IMR-90 (cell line): ENCODE results near the gene PACS1. TPM values are rescaled to one million over a fixed set of nuclear protein-coding genes. Genes with fewer than 3 reads are reported as not detected.

Experiments used
- ATAC-seq: fragments of 200-7000 bp; cut with Tn5 transposase; 2 replicates; pipeline ENCODE4 v1.9.1; 2020; ENCODE audit warnings: low read depth, mild to moderate bottlenecking, moderate library complexity
- BruUV-seq: library from RNA; stranded (reverse); fragments of 400-500 nt; replicated peaks from 2 replicates; lab custom pipeline; 2021; lab: Mats Ljungman, UMichigan
- CTCF ChIA-PET: fragments of 300-600 bp; formaldehyde crosslinking; extraction: SDS; loops from one replicate; lab custom pipeline; 2021; ENCODE audit warnings: antibody characterized with exemption; lab: Yijun Ruan, JAX
- POLR2A ChIA-PET: fragments of 300-600 bp; sonication (Branson Sonifier 250); formaldehyde crosslinking; loops from one replicate; lab custom pipeline; 2022; ENCODE audit warnings: antibody characterized with exemption; ENCODE audit not compliant: unreplicated experiment; lab: Charles Lee
- DNase-seq: peaks from one replicate; pipeline ENCODE4 v3.0.0; 2013
- H2AFZ ChIP-seq: replicated peaks from 2 replicates; pipeline ENCODE3; 2013; ENCODE audit warnings: low read length, mild to moderate bottlenecking; ENCODE audit not compliant: poor library complexity
- H2AK5ac ChIP-seq: 2 replicates; pipeline ENCODE4 v1.6.1; 2013; ENCODE audit warnings: low read depth, low read length, inconsistent platforms
- H2AK9ac ChIP-seq: replicated peaks from 2 replicates; pipeline ENCODE3; 2013; ENCODE audit warnings: mild to moderate bottlenecking, low read depth, low read length, moderate library complexity; ENCODE audit not compliant: poor library complexity
- H2BK120ac ChIP-seq: 2 replicates; pipeline ENCODE4 v1.6.1; 2013; ENCODE audit warnings: low read depth, low read length, inconsistent platforms
- H2BK15ac ChIP-seq: 3 replicates; pipeline ENCODE4 v1.6.1; 2013; ENCODE audit warnings: low read depth, low read length, inconsistent platforms
- H2BK20ac ChIP-seq: 2 replicates; pipeline ENCODE4 v1.6.1; 2013; ENCODE audit warnings: low read depth, mild to moderate bottlenecking, inconsistent platforms, low read length, moderate library complexity
- H2BK5ac ChIP-seq: 2 replicates; pipeline ENCODE4 v1.6.1; 2013; ENCODE audit warnings: mild to moderate bottlenecking, low read depth, low read length, inconsistent platforms; ENCODE audit not compliant: poor library complexity, severe bottlenecking
- H3K14ac ChIP-seq: replicated peaks from 2 replicates; pipeline ENCODE4 v1.6.1; 2013; ENCODE audit warnings: low read depth, low read length, inconsistent platforms
- H3K18ac ChIP-seq: 2 replicates; pipeline ENCODE4 v1.6.1; 2013; ENCODE audit warnings: low read depth, low read length, control low read depth
- H3K23ac ChIP-seq: 2 replicates; pipeline ENCODE4 v1.6.1; 2013; ENCODE audit warnings: low read depth, low read length, inconsistent platforms
- H3K27ac ChIP-seq: 2 replicates; pipeline ENCODE4 v1.5.1; 2013; ENCODE audit warnings: mild to moderate bottlenecking, control low read depth, low read length; ENCODE audit not compliant: insufficient read depth
- H3K27me3 ChIP-seq: 2 replicates; pipeline ENCODE4 v1.6.1; 2013; ENCODE audit warnings: low read length; ENCODE audit not compliant: control insufficient read depth, insufficient read depth
- H3K36me3 ChIP-seq: 2 replicates; pipeline ENCODE4 v1.6.1; 2013; ENCODE audit warnings: low read length, mixed read lengths; ENCODE audit not compliant: control insufficient read depth, insufficient read depth
- H3K4ac ChIP-seq: 2 replicates; pipeline ENCODE4 v1.6.1; 2013; ENCODE audit warnings: low read depth, low read length, inconsistent platforms
- H3K4me1 ChIP-seq: 2 replicates; pipeline ENCODE4 v1.6.1; 2013; ENCODE audit warnings: low read length, mixed read lengths; ENCODE audit not compliant: control insufficient read depth, insufficient read depth
- H3K4me2 ChIP-seq: 2 replicates; pipeline ENCODE4 v1.6.1; 2013; ENCODE audit warnings: low read depth, mild to moderate bottlenecking, control low read depth, low read length, moderate library complexity
- H3K4me3 ChIP-seq: 2 replicates; pipeline ENCODE4 v1.5.1; 2013; ENCODE audit warnings: low read depth, mild to moderate bottlenecking, control low read depth, low read length, moderate library complexity; ENCODE audit not compliant: insufficient read depth
- H3K56ac ChIP-seq: 2 replicates; pipeline ENCODE4 v1.6.1; 2013; ENCODE audit warnings: low read length, inconsistent platforms; ENCODE audit not compliant: insufficient read depth; ENCODE audit errors: extremely low read depth
- H3K79me1 ChIP-seq, 2 experiments: 2 replicates each; pipeline ENCODE4 v1.6.1; 2013; ENCODE audit warnings: low read length in 2 of 2, inconsistent platforms in 1 of 2, low read depth in 1 of 2
- H3K9ac ChIP-seq: 2 replicates; pipeline ENCODE4 v1.6.1; 2013; ENCODE audit warnings: low read depth, low read length, control low read depth
- H3K9me1 ChIP-seq: 2 replicates; pipeline ENCODE4 v1.6.1; 2013; ENCODE audit warnings: low read length, inconsistent platforms; ENCODE audit not compliant: insufficient read depth
- H3K9me3 ChIP-seq: 2 replicates; pipeline ENCODE4 v1.6.1; 2013; ENCODE audit warnings: low read length; ENCODE audit not compliant: control insufficient read depth, insufficient read depth
- H4K20me1 ChIP-seq: 2 replicates; pipeline ENCODE4 v1.6.1; 2013; ENCODE audit warnings: low read length, inconsistent platforms; ENCODE audit not compliant: insufficient read depth
- H4K5ac ChIP-seq: 2 replicates; pipeline ENCODE4 v1.6.1; 2013; ENCODE audit warnings: mild to moderate bottlenecking, low read depth, low read length, control low read depth
- H4K8ac ChIP-seq, 2 experiments: 2 replicates each; pipeline ENCODE4 v1.6.1; 2013; ENCODE audit warnings: low read depth in 2 of 2, low read length in 2 of 2, control low read depth in 1 of 2, inconsistent platforms in 1 of 2
- H4K91ac ChIP-seq: 2 replicates; pipeline ENCODE4 v1.6.1; 2013; ENCODE audit warnings: low read depth, low read length, inconsistent platforms; ENCODE audit not compliant: insufficient read depth
- BHLHE40 ChIP-seq: fragments of 150-350 bp; IDR thresholded peaks from 2 replicates; pipeline ENCODE4 v1.6.1; 2016; ENCODE audit warnings: mild to moderate bottlenecking, low read depth, low read length
- CEBPB ChIP-seq: IDR thresholded peaks from 2 replicates; pipeline ENCODE4 v1.6.1; 2012; ENCODE audit warnings: low read depth, low read length, improper control_type of control experiment
- CTCF ChIP-seq: conservative IDR thresholded peaks from 2 replicates; pipeline ENCODE4 v1.5.1; 2012; ENCODE audit warnings: mild to moderate bottlenecking, low read depth, low read length, improper control_type of control experiment
- ELK1 ChIP-seq: fragments of 150-350 bp; IDR thresholded peaks from 2 replicates; pipeline ENCODE4 v1.6.1; 2016; ENCODE audit warnings: low read depth, mild to moderate bottlenecking, low read length, moderate library complexity, borderline replicate concordance
- FOS ChIP-seq: fragments of 150-350 bp; IDR thresholded peaks from 2 replicates; pipeline ENCODE4 v1.6.1; 2016; ENCODE audit warnings: low read depth, low read length
- MAZ ChIP-seq: IDR thresholded peaks from 2 replicates; pipeline ENCODE4 v1.6.1; 2012; ENCODE audit warnings: low read depth, mild to moderate bottlenecking, low read length, improper control_type of control experiment, moderate library complexity, borderline replicate concordance
- MXI1 ChIP-seq: IDR thresholded peaks from 2 replicates; pipeline ENCODE4 v1.6.1; 2012; ENCODE audit warnings: low read depth, mild to moderate bottlenecking, low read length, moderate library complexity, borderline replicate concordance
- NFE2L2 ChIP-seq: fragments of 150-350 bp; IDR thresholded peaks from 2 replicates; pipeline ENCODE4 v1.6.1; 2016; ENCODE audit warnings: low read depth, mild to moderate bottlenecking, low read length
- RAD21 ChIP-seq: IDR thresholded peaks from 2 replicates; pipeline ENCODE4 v1.6.1; 2012; ENCODE audit warnings: low read length, improper control_type of control experiment
- RCOR1 ChIP-seq: IDR thresholded peaks from 2 replicates; pipeline ENCODE4 v1.6.1; 2012; ENCODE audit warnings: mild to moderate bottlenecking, low read length, improper control_type of control experiment; ENCODE audit not compliant: insufficient replicate concordance
- RFX5 ChIP-seq: IDR thresholded peaks from 2 replicates; pipeline ENCODE4 v1.8.0; 2012; ENCODE audit warnings: low read depth, mild to moderate bottlenecking, low read length, moderate library complexity
- SMC3 ChIP-seq: fragments of 150-350 bp; IDR thresholded peaks from 2 replicates; pipeline ENCODE4 v1.6.1; 2016; ENCODE audit warnings: low read depth, mild to moderate bottlenecking, antibody characterized with exemption, low read length, moderate library complexity
- WGBS, 2 experiments: methylation state at CpG; one replicate each; pipeline versions ENCODE4 v1.1.5 to v1.1.7; 2013; ENCODE audit warnings: missing lambda C conversion rate in 2 of 2; ENCODE audit not compliant: insufficient read length in 1 of 2; ENCODE audit errors: extremely low coverage in 2 of 2; 5-methylcytosine and 5-hydroxymethylcytosine counted together
- dilution Hi-C: fragments of 300-500 bp; cut with HindIII; formaldehyde crosslinking; loops from one replicate; pipeline ENCODE4 v1.14.3; 2018; ENCODE audit warnings: low sequenced_read_pairs; ENCODE audit not compliant: unreplicated experiment
- in situ Hi-C: fragments of 300-500 bp; cut with MboI; formaldehyde crosslinking; loops from 3 replicates; pipeline ENCODE4 v1.14.3; 2019; ENCODE audit warnings: low sequenced_read_pairs, inconsistent platforms, mixed read lengths
- intact Hi-C: fragments of 100-400 bp; cut with micrococcal nuclease; formaldehyde crosslinking; loops from 2 replicates; pipeline ENCODE4 v1.10.0; 2022
- polyA plus RNA-seq, 3 experiments: library from polyadenylated mRNA; depleted of rRNA; stranded (reverse); fragments of >200 nt; gene quantifications; 2 replicates each; pipeline ENCODE4 v1.2.3, GENCODE V29; 2012; ENCODE audit warnings: low replicate concordance in 1 of 3
- total RNA-seq: library from RNA; depleted of rRNA; stranded (reverse); fragments of >200 nt; gene quantifications from 2 replicates; pipeline ENCODE4 v1.2.3, GENCODE V29; 2012

The PACS1 gene
- total and polyA plus RNA-seq, 2 of the 4 experiments (the other 2 are of a cell fraction) = 7.3 to 32.0 TPM

GRCh38 chr11:66022401-66023185, 47.5 kb upstream of the PACS1 start:
- Histone ChIP-seq H2BK120ac (peak overlapping the region; percentile 72; the same call in 1 of the 2 replicates), H3K4me1 (peaks cover 9% of the 10 kb centered on the region), H3K23ac (no peak overlapping the region), H2AFZ (peak overlapping the region; percentile 98), H2AK5ac (0 out of 2 replicates have a peak overlapping the region, but pooled peaks have one; percentile 17), H2BK5ac (no peak overlapping the region), H4K20me1 (no peaks in the 10 kb centered on the region), H3K4me3 (no peak overlapping the region), H3K18ac (peak overlapping the region; percentile 33; the same call in 1 of the 2 replicates), H4K91ac (peak overlapping the region; percentile 76; the same call in 1 of the 2 replicates), H3K9me1 (peaks cover 5% of the 10 kb centered on the region; the same call in 1 of the 2 replicates), H3K9me3 (no peaks in the 10 kb centered on the region), H2BK20ac (no peak overlapping the region), H2BK15ac (no peak overlapping the region), H3K4ac (peak overlapping the region; percentile 86), H3K36me3 (no peaks in the 10 kb centered on the region), H3K27ac (no peak overlapping the region), H4K5ac (peak overlapping the region; percentile 88), H3K14ac (no peak overlapping the region; the same call in 1 of the 2 replicates), H2AK9ac (peak overlapping the region; percentile 79), H3K4me2 (peak overlapping the region; percentile 71), H4K8ac (peak overlapping the region; percentile 62 to 97), H3K9ac (no peak overlapping the region; the same call in 1 of the 2 replicates), H3K79me1 (peaks cover 0 to 4% of the 10 kb centered on the region in 2 experiments; a peak in 1 of 4 replicates), H3K56ac (no peak overlapping the region), H3K27me3 (no peaks in the 10 kb centered on the region; the same call in 1 of the 2 replicates)
- DNase-seq (peak; percentile 29), ATAC-seq (peak; percentile 95)
- WGBS, 2 experiments = 18% methylated on average over 16 of the region's 46 CpGs; no CpG with 5 or more reads in 1 of the 2 experiments
- in situ Hi-C loops (no loop called here), dilution Hi-C loops (no loop called here), intact Hi-C loops (no loop called here)
- BruUV-seq = no TSS peak
- ChIA-PET POLR2A (no interaction called here), CTCF (interaction anchor here (0.6 to 1.8 kb wide), 7 partner anchors 14 to 207 kb away, joined by 3 to 5 read pairs (median 3); partner anchors contain the start of gene SF3B2)
- TF ChIP-seq MXI1 (no peak), CTCF (peak; percentile 84), CEBPB (no peak), RFX5 (no peak), NFE2L2 (no peak), ELK1 (no peak), MAZ (peak; percentile 74; the same call in 1 of the 2 replicates), BHLHE40 (no peak), RCOR1 (no peak), RAD21 (peak; percentile 70), FOS (no peak), SMC3 (peak; percentile 49)
